Stimulated activated CD4-positive, alpha-beta T cell treated with anti-CD3 and anti-CD28 coated beads, Interleukin-12 subunit alpha, Interleukin-12 subunit beta, amount 100 ng/mL, for 4 hours (primary cell): ENCODE results near the gene MERTK.
"Not testable (repeated sequence)": the region's sequence is repeated elsewhere in the genome, so short reads cannot be mapped to it uniquely, and the experiment has no call there.

Experiments
- DNase-seq: peaks from one replicate; pipeline ENCODE4 v3.0.0-alpha.2; 2020

Gene MERTK

GRCh38 chr2:111910609-111911277 is 12.3 kb downstream of the MERTK start:
- no peak for DNase-seq

DNA sequence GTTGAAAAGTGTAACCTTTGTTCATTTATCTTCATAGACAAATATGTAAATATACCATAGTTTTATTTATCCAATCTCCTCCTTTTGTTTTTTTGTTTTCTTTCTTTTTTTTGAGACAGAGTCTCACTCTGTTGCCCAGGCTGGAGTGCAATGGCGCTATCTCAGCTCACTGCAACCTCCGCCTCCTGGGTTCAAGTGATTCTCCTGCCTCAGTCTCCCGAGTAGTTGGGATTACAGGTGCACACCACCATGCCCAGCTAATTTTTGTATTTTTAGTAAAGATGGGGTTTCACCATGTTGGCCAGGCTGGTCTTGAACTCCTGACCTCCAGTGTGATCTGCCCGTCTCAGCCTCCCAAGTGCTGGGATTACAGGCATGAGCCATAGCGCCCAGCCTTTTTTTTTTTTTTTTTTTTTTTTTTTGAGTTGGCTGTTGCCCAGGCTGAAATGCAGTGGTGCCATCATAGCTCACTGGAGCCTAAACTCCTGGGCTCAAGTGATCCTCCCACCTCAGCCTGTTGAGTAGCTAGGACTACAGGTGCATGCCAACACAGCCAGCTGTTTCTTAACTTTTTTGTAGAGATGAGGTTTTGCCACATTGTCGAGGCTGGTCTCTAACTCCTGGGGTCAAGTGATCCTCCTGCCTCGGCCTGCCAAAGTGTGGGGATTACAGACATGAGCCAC is 13.0 kb downstream of the MERTK start:
- not testable (repeated sequence) for DNase-seq

- no peak for DNase-seq
Measured at GRCh38 chr2:111912547-111912946, 14.1 kb downstream of the MERTK start.

GRCh38 chr2:111917106-111917505 is 18.7 kb downstream of the MERTK start:
- DNase-seq = no peak

- no peak for DNase-seq
Measured at GRCh38 chr2:111918383-111918806, 20.0 kb downstream of the MERTK start.

- no peak for DNase-seq
Measured at GRCh38 chr2:111919365-111919764, 21.0 kb downstream of the MERTK start.

GRCh38 chr2:111919794-111920608 is 21.6 kb downstream of the MERTK start:
- DNase-seq = no peak

DNA sequence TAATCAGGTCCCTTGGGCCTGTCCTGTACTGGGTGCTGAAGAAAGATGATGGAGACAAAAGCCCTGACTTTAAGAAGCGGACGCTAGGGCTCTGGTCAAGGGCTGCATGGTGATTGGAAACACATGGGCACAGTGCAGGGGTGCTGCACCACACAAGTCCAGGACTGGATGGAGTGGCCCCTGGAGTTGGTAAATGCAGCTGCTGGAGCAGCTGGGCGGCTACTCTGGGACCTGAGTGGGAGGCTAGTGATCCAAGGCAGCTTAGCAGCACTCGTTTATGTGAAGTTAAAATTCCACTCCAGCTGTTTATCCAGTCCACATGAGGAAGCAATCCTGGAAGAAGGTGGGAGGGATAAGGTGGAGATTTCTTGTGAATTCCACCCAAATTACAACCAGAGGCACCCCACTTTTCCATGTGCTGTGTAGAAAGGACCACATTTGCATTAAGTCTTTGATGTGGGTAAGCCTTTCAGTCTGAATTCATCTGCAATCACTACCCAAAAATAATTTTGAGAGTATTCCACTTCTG is 24.9 kb downstream of the MERTK start:
- no peak for DNase-seq

DNA sequence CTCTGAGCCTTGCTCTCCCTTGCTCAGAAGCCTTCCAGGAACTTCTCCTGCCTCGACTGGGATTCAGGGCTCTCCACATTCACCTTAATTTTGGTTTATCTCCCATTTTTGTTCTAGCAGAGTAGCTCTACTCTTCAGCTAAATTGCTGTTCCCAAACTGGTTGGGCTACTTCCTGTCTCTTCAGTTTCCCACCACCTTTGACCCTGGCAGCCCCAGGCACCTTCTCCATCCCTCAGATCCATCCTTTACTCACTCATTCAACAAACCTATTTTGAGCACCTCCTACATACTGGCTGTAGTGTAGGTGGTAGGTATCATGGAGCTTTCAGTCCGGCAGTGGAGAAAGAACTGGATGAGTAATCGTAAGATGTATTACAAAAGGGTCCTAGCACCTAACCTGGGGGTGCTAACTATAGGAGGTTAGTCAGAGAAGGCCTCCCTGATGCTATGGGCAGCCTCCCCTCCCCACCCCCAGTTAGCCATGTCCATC is 26.3 kb downstream of the MERTK start:
- DNase-seq = no peak

DNA sequence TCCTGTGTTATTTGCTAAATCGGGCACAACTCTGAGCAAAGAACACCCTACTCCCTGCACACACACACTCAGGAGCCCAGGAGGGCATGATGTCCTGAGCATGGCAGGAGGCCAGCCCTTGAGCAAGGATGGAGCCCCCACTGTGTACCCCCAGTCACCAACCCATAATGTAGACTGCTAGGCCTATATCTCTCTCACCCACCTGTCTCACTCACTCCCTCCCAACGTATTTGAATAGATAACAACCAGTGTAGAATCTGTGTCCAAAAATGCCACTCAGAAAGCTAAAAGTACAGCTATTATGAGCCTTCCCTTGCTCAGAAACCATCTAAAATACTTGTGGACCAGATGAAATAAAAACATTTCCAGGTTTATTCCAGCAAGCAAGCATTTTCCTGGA is 29.3 kb downstream of the MERTK start:
- DNase-seq = no peak

- DNase-seq = no peak
Measured at GRCh38 chr2:111930409-111930808, 32.0 kb downstream of the MERTK start.

DNA sequence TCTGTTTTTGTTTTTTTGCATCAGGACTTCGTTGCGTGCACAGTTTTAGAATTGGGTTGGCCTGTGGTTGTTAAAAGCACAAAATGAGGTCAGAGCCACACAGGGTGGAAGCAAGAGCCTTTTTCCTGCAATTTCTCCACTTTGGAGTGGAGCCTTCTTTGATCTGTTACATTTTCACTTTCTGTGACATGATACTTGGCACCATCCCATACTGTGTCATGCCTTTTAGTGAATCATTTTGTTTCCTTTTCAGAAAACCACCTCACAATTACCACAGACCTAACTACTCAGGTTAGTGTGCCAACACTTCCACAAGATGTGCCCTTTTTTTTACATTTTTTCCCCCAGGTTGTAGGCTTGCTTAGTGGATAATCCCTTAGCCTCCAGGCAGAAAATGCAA is 32.5 kb downstream of the MERTK start:
- DNase-seq = no peak

- no peak for DNase-seq
Measured at GRCh38 chr2:111932841-111933291, 34.5 kb downstream of the MERTK start.

DNA sequence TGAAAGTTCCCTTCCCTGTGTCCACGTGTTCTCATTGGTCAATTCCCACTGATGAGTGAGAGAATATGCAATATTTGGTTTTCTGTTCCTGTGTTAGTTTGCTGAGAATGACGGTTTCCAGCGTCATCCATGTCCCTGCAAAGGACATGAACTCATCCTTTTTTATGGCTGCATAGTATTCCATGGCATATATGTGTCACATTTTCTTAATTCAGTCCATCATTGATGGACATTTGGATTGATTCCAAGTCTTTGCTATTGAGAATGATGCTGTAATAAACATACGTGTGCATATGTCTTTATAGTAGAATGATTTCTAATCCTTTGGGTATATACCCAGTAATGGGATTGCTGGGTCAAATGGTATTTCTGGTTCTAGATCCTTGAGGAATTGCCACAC is 35.5 kb downstream of the MERTK start:
- DNase-seq = not testable (repeated sequence)

DNA sequence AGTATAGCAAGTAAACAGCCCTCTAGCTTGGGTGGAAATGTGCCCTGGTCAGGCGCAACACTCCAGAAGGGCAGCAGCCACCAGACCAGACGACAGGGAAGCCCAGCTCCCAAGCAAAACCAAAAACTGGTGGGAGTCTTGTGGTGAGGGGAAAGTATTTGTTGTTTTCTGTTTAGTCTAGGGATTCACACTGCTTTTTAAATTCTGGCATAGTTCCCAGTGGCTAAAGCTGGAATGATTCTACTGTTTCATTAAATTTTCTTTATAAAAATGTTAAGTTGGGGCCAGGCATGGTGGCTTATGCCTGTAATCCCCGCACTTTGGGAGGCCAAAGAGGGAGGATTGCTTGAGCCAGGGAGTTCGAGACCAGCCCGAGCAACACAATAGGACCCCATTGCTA is 38.5 kb downstream of the MERTK start:
- DNase-seq = no peak

DNA sequence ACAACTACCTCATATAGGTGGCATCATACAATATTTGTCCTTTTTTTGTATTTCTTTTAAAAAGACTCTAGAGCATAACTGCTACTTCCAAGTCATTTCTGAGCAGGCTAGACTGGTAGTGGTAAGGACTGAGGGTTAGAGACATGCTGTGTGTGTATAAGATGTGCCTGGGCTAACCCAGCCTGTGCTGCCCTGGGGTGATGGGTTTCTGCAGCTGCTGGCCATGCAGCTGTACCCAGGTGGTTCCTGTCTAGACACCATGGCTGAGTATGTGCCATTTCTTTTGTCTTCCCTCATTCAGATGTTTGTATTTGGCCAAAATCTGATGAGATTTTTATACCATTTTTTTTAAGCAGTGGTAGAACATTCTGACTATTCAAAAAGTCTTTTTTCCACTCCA is 40.0 kb downstream of the MERTK start:
- no peak for DNase-seq

DNA sequence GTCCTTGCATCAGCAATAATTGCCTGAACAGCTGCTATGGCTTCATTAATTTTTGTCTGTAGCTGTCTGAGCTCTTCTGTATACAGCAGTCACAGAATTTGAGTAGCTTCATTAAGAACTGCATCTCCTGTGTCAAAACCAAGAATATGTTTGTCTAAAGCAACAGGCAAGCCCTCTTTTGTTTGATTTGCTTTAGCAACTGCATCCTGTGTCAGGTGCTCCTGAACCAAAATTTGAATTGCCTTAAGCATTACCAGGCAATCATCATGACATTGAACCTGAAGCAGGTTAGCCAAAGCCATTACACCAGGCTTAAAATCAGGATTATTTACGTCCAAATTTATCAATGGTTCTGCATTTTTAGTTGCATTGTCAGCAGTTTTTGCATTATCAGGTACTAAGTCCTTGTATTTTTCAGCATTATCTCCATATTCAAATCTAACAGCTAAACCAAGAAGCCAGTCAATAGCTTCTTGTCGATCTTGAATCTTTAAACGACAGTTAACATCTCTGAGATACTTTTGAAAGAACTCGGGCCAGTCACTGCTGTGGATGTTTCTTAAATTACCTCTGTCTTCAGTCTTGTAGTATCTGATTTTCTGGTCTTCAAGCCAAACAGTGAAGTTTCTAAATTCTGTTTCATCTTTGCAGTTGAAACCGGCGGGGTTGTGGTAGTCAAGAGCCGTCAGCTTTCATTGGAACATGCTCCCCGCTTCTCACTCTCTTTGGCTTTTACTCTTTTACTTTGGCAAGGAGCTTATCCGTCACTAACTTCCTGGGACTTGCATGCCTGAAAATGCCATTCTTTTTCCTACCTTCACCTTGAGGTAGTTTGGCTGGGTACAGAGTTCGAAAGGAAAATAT is 42.2 kb downstream of the MERTK start:
- DNase-seq = no peak

DNA sequence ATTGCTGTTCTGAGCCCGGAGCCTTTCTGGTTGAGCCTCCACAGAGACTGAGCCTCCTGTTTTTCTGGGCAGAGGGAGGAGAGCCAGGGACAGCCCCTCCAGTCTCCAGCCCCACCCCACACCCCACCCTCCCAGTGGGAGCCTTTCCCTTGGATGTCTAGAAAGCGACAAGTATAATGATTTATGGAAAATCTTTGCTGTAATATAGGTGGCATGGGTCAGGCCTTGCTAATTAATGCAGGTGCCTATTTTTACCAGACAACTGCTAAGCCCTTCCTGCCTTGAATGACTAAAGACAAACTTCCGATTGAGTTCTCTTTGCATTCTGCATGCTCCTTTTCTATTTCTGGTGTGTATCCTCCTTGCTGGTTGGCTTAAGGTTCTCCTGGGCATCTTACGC is 43.1 kb downstream of the MERTK start:
- no peak for DNase-seq

GRCh38 chr2:111944531-111945210 is 46.3 kb downstream of the MERTK start:
- DNase-seq = no peak

GRCh38 chr2:111945444-111946293 is 47.3 kb downstream of the MERTK start:
- DNase-seq = no peak
